ENCODE data around the gene OR1C1. TPM values are rescaled to one million over a fixed set of nuclear protein-coding genes. Genes with fewer than 3 reads are reported as not detected.
"Not testable (repeated sequence)": the region's sequence is repeated elsewhere in the genome, so short reads cannot be mapped to it uniquely, and the experiment has no call there.

OR1C1 gene
- total RNA-seq, 2 experiments from 2014 or later, result not detected

DNA sequence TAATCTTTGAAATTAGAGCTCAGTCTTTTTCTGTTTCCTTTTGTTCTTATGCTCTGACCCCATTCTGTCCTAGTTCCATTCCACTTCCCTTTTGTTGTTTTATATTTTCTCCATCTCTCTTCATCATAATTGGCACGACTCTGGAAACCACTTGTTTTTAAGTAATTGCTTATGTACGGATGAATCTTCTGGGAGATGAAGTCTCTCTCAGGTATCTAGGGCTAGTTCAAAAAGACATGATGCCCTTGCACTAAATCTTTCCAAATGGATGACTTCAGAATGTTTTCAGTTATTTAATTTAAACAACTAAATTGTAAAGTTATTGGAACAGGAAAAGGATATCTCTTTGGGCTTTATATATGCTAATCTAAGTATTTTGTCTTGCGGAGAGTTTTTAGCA is 43.8 kb downstream of the OR1C1 start, which contains the start of gene OR6F1:
Gene OR6F1, minus strand, starts transcription at position 101 of the 400 bp plus-strand sequence. CDS start 3,891 bp downstream, outside the sequence.
- intact Hi-C loops (cut with micrococcal nuclease), result no loop called here
- H3K27ac Mint-ChIP-seq, result no peak within 1 kb of the TSS
- peaks cover 4% of the 10 kb centered on the region for H3K9me3 Mint-ChIP-seq
- H3K27me3 Mint-ChIP-seq, result no peaks in the 10 kb centered on the region
- ChIA-PET CTCF (no interaction called here), POLR2A (no interaction called here)
- H3K4me1 Mint-ChIP-seq (ENCODE audit: low read depth), result no peaks in the 10 kb centered on the region
- H3K4me3 Mint-ChIP-seq, result no peak within 1 kb of the TSS
- DNase-seq, result no peak
- no peaks in the 10 kb centered on the region for H3K36me3 Mint-ChIP-seq

DNA sequence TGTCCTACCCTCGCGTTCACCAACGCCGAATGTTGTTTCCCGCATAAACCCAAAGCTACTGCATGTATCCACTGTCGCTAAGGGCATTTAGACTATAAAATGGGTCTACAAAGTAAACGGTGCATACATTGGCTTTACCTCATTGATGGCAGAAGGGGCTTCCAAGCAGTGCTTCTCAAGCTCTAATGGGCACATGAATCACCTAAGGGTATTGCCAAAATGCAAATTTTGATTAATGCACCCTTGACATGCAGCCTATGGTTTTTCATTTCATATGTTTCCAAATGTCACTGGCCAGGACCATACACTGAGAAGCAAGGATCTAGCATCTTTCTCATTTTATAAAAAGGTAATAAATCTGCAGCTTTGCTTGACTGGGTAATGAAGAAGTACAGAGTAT is 46.6 kb downstream of the OR1C1 start:
- no peak overlapping the region for H3K4me3 Mint-ChIP-seq
- H3K27ac Mint-ChIP-seq, result no peak overlapping the region
- DNase-seq, result no peak
- no peaks in the 10 kb centered on the region for H3K9me3 Mint-ChIP-seq
- H3K4me1 Mint-ChIP-seq (ENCODE audit: low read depth), result no peaks in the 10 kb centered on the region
- POLR2A ChIA-PET, result no interaction called here
- H3K36me3 Mint-ChIP-seq, result no peaks in the 10 kb centered on the region
- intact Hi-C loops (cut with micrococcal nuclease), result no loop called here
- CTCF ChIA-PET, result no interaction called here
- no peaks in the 10 kb centered on the region for H3K27me3 Mint-ChIP-seq

DNA sequence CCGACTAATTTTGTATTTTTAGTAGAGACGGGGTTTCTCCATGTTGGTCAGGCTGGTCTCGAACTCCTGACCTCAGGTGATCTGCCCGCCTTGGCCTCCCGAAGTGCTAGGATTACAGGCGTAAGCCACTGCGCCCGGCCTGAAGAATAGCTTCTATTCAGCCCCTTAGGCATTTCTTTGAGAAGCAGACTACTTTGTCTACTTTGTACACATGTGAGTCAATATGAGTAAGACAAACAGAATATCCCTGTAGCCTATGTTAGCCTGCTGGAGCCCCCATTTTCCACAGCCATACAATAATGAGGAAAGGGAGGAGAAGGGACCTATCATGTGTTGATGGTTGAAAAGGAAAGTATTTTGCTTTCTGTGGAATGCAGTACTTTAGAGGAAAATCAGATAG is 49.7 kb downstream of the OR1C1 start:
- H3K27me3 Mint-ChIP-seq; H3K9me3 Mint-ChIP-seq; intact Hi-C loops (cut with micrococcal nuclease); H3K4me1 Mint-ChIP-seq (ENCODE audit: low read depth); H3K36me3 Mint-ChIP-seq; DNase-seq; H3K4me3 Mint-ChIP-seq; POLR2A ChIA-PET; CTCF ChIA-PET; H3K27ac Mint-ChIP-seq: not testable (repeated sequence)

Other genes with a start within 250 kb of the OR1C1 start
- not detected for gene OR2C3, start 224.1 kb downstream of the OR1C1 start, total RNA-seq
- not detected for gene GCSAML, start 211.4 kb downstream of the OR1C1 start, total RNA-seq
- not detected for gene OR2G2, start 172.2 kb downstream of the OR1C1 start, total RNA-seq
- gene OR2G3, start 155.0 kb downstream of the OR1C1 start, total RNA-seq, result not detected
- gene OR13G1, start 80.8 kb downstream of the OR1C1 start, total RNA-seq, result not detected
- gene OR6F1, start 43.9 kb downstream of the OR1C1 start, total RNA-seq, result not detected
- not detected for gene OR14K1, start 21.9 kb downstream of the OR1C1 start, total RNA-seq
- not detected for gene OR14A2, start 12.4 kb downstream of the OR1C1 start, total RNA-seq
- not detected for gene OR14A16, start 63.6 kb upstream of the OR1C1 start, total RNA-seq
- not detected for gene OR11L1, start 81.3 kb upstream of the OR1C1 start, total RNA-seq
- under 1 TPM in 1 of 2 experiments, not detected in 1; 0.19 TPM for gene TRIM58, start 96.6 kb upstream of the OR1C1 start, total RNA-seq
- not detected for gene OR2W3, start 135.0 kb upstream of the OR1C1 start, total RNA-seq
- not detected for gene OR2T8, start 159.7 kb upstream of the OR1C1 start, total RNA-seq
- gene OR2AJ1, start 164.3 kb upstream of the OR1C1 start, total RNA-seq, result not detected
- gene OR2L8, start 188.3 kb upstream of the OR1C1 start, total RNA-seq, result not detected
- gene OR2AK2, start 204.7 kb upstream of the OR1C1 start, total RNA-seq, result not detected